ENCODE measurements around the gene CTNND2. TPM values are rescaled to one million over a fixed set of nuclear protein-coding genes. Genes with fewer than 3 reads are reported as not detected.

Gene CTNND2
- total and polyA plus RNA-seq, 10 donors, result 0.93 to 51.0 (median 21.5) TPM

- WGBS, 5 donors, result 84 to 97% (median 89%) methylated on average over 5 of the region's 5 CpGs
- intact Hi-C loops (cut with DNase I; ENCODE audit: low total_unique reads), result no loop called here
- H3K4me1 ChIP-seq, result no peaks in the 10 kb centered on the region
- no peak overlapping the region for H3K27ac ChIP-seq
- no peaks in the 10 kb centered on the region for H3K9me3 ChIP-seq
- TF ChIP-seq POLR2A (IDR thresholded peaks at IDR 0.05) (no peak), CTCF (IDR thresholded peaks at IDR 0.05 in 8 of 11, conservative IDR thresholded peaks at IDR 0.05 in 3 of 11) (no peak), POLR2AphosphoS5 (IDR thresholded peaks at IDR 0.05) (no peak)
- H3K4me3 ChIP-seq, result no peak overlapping the region
- no peaks in the 10 kb centered on the region for H3K36me3 ChIP-seq
- H3K27me3 ChIP-seq (replicated peaks in 1 of 7), result no peaks in the 10 kb centered on the region
- no peak for DNase-seq
Measured at GRCh38 chr5:11407556-11408145, 496.6 kb downstream of the CTNND2 start.

- intact Hi-C loops (cut with DNase I; ENCODE audit: low total_unique reads), result no loop called here
- DNase-seq, result no peak
- 77 to 94% (median 82%) methylated on average over 2 of the region's 2 CpGs for WGBS, 5 donors
Measured at GRCh38 chr5:11400316-11400715, 503.9 kb downstream of the CTNND2 start.

GRCh38 chr5:11398728-11399127 is 505.5 kb downstream of the CTNND2 start:
- TF ChIP-seq POLR2A (IDR thresholded peaks at IDR 0.05) (no peak), POLR2AphosphoS5 (IDR thresholded peaks at IDR 0.05) (no peak), CTCF (IDR thresholded peaks at IDR 0.05 in 8 of 11, conservative IDR thresholded peaks at IDR 0.05 in 3 of 11) (no peak)
- Histone ChIP-seq H3K4me1 (no peaks in the 10 kb centered on the region), H3K9me3 (no peaks in the 10 kb centered on the region), H3K27ac (no peak overlapping the region), H3K4me3 (no peak overlapping the region), H3K36me3 (no peaks in the 10 kb centered on the region), H3K27me3 (replicated peaks in 1 of 7) (no peaks in the 10 kb centered on the region)
- intact Hi-C loops (cut with DNase I; ENCODE audit: low total_unique reads), result no loop called here
- WGBS, 5 donors, result 83 to 93% (median 90%) methylated on average over 3 of the region's 3 CpGs
- DNase-seq, result no peak

More at GRCh38 chr5:11400316-11400715, 503.9 kb downstream of the CTNND2 start:
- H3K27me3 ChIP-seq (replicated peaks in 1 of 7), result no peaks in the 10 kb centered on the region
- no peak overlapping the region for H3K4me3 ChIP-seq
- no peaks in the 10 kb centered on the region for H3K4me1 ChIP-seq
- TF ChIP-seq CTCF (IDR thresholded peaks at IDR 0.05 in 8 of 11, conservative IDR thresholded peaks at IDR 0.05 in 3 of 11), result no peak
- no peak for TF ChIP-seq POLR2A (IDR thresholded peaks at IDR 0.05)
- TF ChIP-seq POLR2AphosphoS5 (IDR thresholded peaks at IDR 0.05), result no peak
- no peaks in the 10 kb centered on the region for H3K36me3 ChIP-seq
- no peak overlapping the region for H3K27ac ChIP-seq
- no peaks in the 10 kb centered on the region for H3K9me3 ChIP-seq

- H3K36me3 ChIP-seq, result no peaks in the 10 kb centered on the region
- DNase-seq, result no peak
- WGBS, 5 donors, result 92 to 95% (median 93%) methylated on average over 8 of the region's 8 CpGs
- H3K4me1 ChIP-seq, result no peaks in the 10 kb centered on the region
- TF ChIP-seq POLR2A (IDR thresholded peaks at IDR 0.05), result no peak
- no peak for TF ChIP-seq CTCF (IDR thresholded peaks at IDR 0.05 in 8 of 11, conservative IDR thresholded peaks at IDR 0.05 in 3 of 11)
- no peak for TF ChIP-seq POLR2AphosphoS5 (IDR thresholded peaks at IDR 0.05)
- H3K27me3 ChIP-seq (replicated peaks in 1 of 7), result no peaks in the 10 kb centered on the region
- H3K9me3 ChIP-seq, result no peaks in the 10 kb centered on the region
- H3K4me3 ChIP-seq, result no peak overlapping the region
- intact Hi-C loops (cut with DNase I; ENCODE audit: low total_unique reads), result no loop called here
- H3K27ac ChIP-seq, result no peak overlapping the region
Measured at GRCh38 chr5:11397549-11397948, 506.7 kb downstream of the CTNND2 start.
